H9 (cell line): Measurements from ENCODE around the gene RIPPLY3. TPM values are rescaled to one million over a fixed set of nuclear protein-coding genes. Genes with fewer than 3 reads are reported as not detected.

ENCODE experiments used
- DNase-seq: peaks from one replicate; pipeline ENCODE4 v3.0.0-alpha.2; 2017
- H2AFZ ChIP-seq: one replicate; pipeline ENCODE4 v1.6.1; 2013; ENCODE audit warnings: mild to moderate bottlenecking, low read length, control low read depth, moderate library complexity
- H2AK5ac ChIP-seq: 2 replicates; pipeline ENCODE4 v1.6.1; 2013; ENCODE audit warnings: low read length, control low read depth, mixed read lengths; ENCODE audit not compliant: insufficient read length
- H2BK120ac ChIP-seq: one replicate; pipeline ENCODE4 v1.6.1; 2013; ENCODE audit warnings: low read depth, mild to moderate bottlenecking, low read length, control low read depth, inconsistent platforms; ENCODE audit not compliant: poor library complexity, severe bottlenecking
- H2BK12ac ChIP-seq: 2 replicates; pipeline ENCODE4 v1.6.1; 2013; ENCODE audit warnings: low read length, control low read depth, mixed read lengths, low read depth; ENCODE audit not compliant: insufficient read length
- H2BK15ac ChIP-seq: 2 replicates; pipeline ENCODE4 v1.6.1; 2013; ENCODE audit warnings: low read depth, low read length, control low read depth
- H2BK20ac ChIP-seq: one replicate; pipeline ENCODE4 v1.6.1; 2013; ENCODE audit warnings: low read depth, mild to moderate bottlenecking, low read length, control low read depth, inconsistent platforms; ENCODE audit not compliant: poor library complexity, severe bottlenecking
- H2BK5ac ChIP-seq: 2 replicates; pipeline ENCODE4 v1.6.1; 2013; ENCODE audit warnings: low read length, control low read depth, mixed read lengths; ENCODE audit not compliant: insufficient read length
- H3K14ac ChIP-seq: 2 replicates; pipeline ENCODE4 v1.6.1; 2013; ENCODE audit warnings: low read length, control low read depth; ENCODE audit not compliant: insufficient read depth
- H3K18ac ChIP-seq: 2 replicates; pipeline ENCODE4 v1.6.1; 2013; ENCODE audit warnings: low read depth, mild to moderate bottlenecking, mixed read lengths, low read length, control low read depth; ENCODE audit not compliant: insufficient read length
- H3K23ac ChIP-seq: 2 replicates; pipeline ENCODE4 v1.6.1; 2013; ENCODE audit warnings: low read length, control low read depth, mixed read lengths, low read depth; ENCODE audit not compliant: insufficient read length
- H3K23me2 ChIP-seq: 2 replicates; pipeline ENCODE4 v1.6.1; 2013; ENCODE audit warnings: low read depth, mild to moderate bottlenecking, mixed read lengths, low read length, control low read depth; ENCODE audit not compliant: insufficient read length, poor library complexity, severe bottlenecking
- H3K27ac ChIP-seq: 2 replicates; pipeline ENCODE4 v1.5.1; 2013; ENCODE audit warnings: low read length, control low read depth, mixed read lengths, low read depth; ENCODE audit not compliant: insufficient read length
- H3K27me3 ChIP-seq: 2 replicates; pipeline ENCODE4 v1.6.1; 2013; ENCODE audit warnings: low read length, control low read depth, inconsistent platforms; ENCODE audit not compliant: insufficient read depth
- H3K4ac ChIP-seq: 2 replicates; pipeline ENCODE4 v1.6.1; 2013; ENCODE audit warnings: low read depth, mild to moderate bottlenecking, control low read depth, inconsistent platforms, low read length, moderate library complexity
- H3K4me1 ChIP-seq: 2 replicates; pipeline ENCODE4 v1.6.1; 2013; ENCODE audit warnings: low read length, control low read depth, inconsistent platforms; ENCODE audit not compliant: insufficient read depth
- H3K4me2 ChIP-seq: 2 replicates; pipeline ENCODE4 v1.6.1; 2013; ENCODE audit warnings: low read length, control low read depth, mixed read lengths; ENCODE audit not compliant: insufficient read length, insufficient read depth
- H3K56ac ChIP-seq: 2 replicates; pipeline ENCODE4 v1.6.1; 2013; ENCODE audit warnings: low read depth, mild to moderate bottlenecking, mixed read lengths, low read length, control low read depth; ENCODE audit not compliant: insufficient read length
- H3K79me1 ChIP-seq: 2 replicates; pipeline ENCODE4 v1.6.1; 2013; ENCODE audit warnings: low read depth, mild to moderate bottlenecking, moderate library complexity, low read length, control low read depth, inconsistent platforms; ENCODE audit not compliant: insufficient read depth, poor library complexity, severe bottlenecking
- H3K79me2 ChIP-seq: 2 replicates; pipeline ENCODE4 v1.6.1; 2013; ENCODE audit warnings: low read length, control low read depth, inconsistent platforms; ENCODE audit not compliant: insufficient read depth
- H3K9ac ChIP-seq: 2 replicates; pipeline ENCODE4 v1.6.1; 2013; ENCODE audit warnings: low read length, control low read depth, mixed read lengths; ENCODE audit not compliant: insufficient read length; ENCODE audit errors: extremely low read depth
- H3K9me3 ChIP-seq: one replicate; pipeline ENCODE4 v1.6.1; 2013; ENCODE audit warnings: low read depth, low read length, inconsistent platforms; ENCODE audit not compliant: control insufficient read depth
- H3T11ph ChIP-seq: one replicate; pipeline ENCODE4 v1.6.1; 2013; ENCODE audit warnings: mild to moderate bottlenecking, low read length, control low read depth, inconsistent platforms
- H4K20me1 ChIP-seq: one replicate; pipeline ENCODE4 v1.6.1; 2013; ENCODE audit not compliant: control insufficient read depth, insufficient read length, insufficient read depth
- H4K5ac ChIP-seq: 2 replicates; pipeline ENCODE4 v1.6.1; 2013; ENCODE audit warnings: low read depth, mild to moderate bottlenecking, mixed read lengths, low read length, control low read depth; ENCODE audit not compliant: insufficient read length
- H4K8ac ChIP-seq: replicated peaks from 2 replicates; pipeline ENCODE4 v1.6.1; 2013; ENCODE audit warnings: low read length, control low read depth, mixed read lengths, low read depth; ENCODE audit not compliant: insufficient read length
- H4K91ac ChIP-seq: 2 replicates; pipeline ENCODE4 v1.6.1; 2013; ENCODE audit warnings: low read depth, mild to moderate bottlenecking, moderate library complexity, mixed read lengths, low read length, control low read depth; ENCODE audit not compliant: insufficient read length
- H3K27ac Mint-ChIP-seq, 3 experiments: 2 replicates in 2 of 3; 3 replicates in 1 of 3; pipeline ENCODE4 v1.8.0; 2020 to 2021; ENCODE audit warnings: mixed read lengths in 3 of 3, mild to moderate bottlenecking in 1 of 3, moderate library complexity in 1 of 3
- H3K27me3 Mint-ChIP-seq: 2 replicates; pipeline ENCODE4 v1.8.0; 2021; ENCODE audit warnings: low read depth, mild to moderate bottlenecking, moderate library complexity, mixed read lengths
- H3K36me3 Mint-ChIP-seq, 3 experiments: 2 replicates in 2 of 3; 3 replicates in 1 of 3; pipeline ENCODE4 v1.8.0; 2020 to 2021; ENCODE audit warnings: low read depth in 3 of 3, mixed read lengths in 3 of 3; ENCODE audit not compliant: insufficient read depth in 1 of 3
- H3K4me1 Mint-ChIP-seq, 2 experiments: 2 replicates each; pipeline ENCODE4 v1.8.0; 2020; ENCODE audit warnings: mixed read lengths in 2 of 2
- H3K4me3 Mint-ChIP-seq, 2 experiments: 2 replicates in 1 of 2; 3 replicates in 1 of 2; pipeline ENCODE4 v1.8.0; 2020 to 2021; ENCODE audit warnings: mild to moderate bottlenecking in 2 of 2, mixed read lengths in 2 of 2, moderate library complexity in 1 of 2
- H3K9me3 Mint-ChIP-seq, 2 experiments: 2 replicates in 1 of 2; 3 replicates in 1 of 2; pipeline ENCODE4 v1.8.0; 2020; ENCODE audit warnings: mild to moderate bottlenecking in 2 of 2, mixed read lengths in 2 of 2, moderate library complexity in 1 of 2
- CTCF ChIP-seq: fragments of 200-600 bp; sonication (generic); conservative IDR thresholded peaks from 3 replicates; pipeline ENCODE4 v1.8.0; 2021; ENCODE audit warnings: antibody characterized with exemption, mild to moderate bottlenecking
- WGBS: extraction: QIAGEN DNeasy Blood & Tissue Kit; methylation state at CpG from one replicate; pipeline ENCODE4 v1.1.7; 2013; ENCODE audit warnings: missing lambda C conversion rate, low lambda C conversion rate, mixed read lengths; ENCODE audit not compliant: insufficient read length; ENCODE audit errors: extremely low coverage; 5-methylcytosine and 5-hydroxymethylcytosine counted together
- total RNA-seq: library from RNA; stranded (reverse); gene quantifications from 2 replicates; pipeline ENCODE4 v1.2.1, GENCODE V29; 2021

The RIPPLY3 gene
- total RNA-seq, 1 experiment from 2014 or later = 1.9 TPM

GRCh38 chr21:37044643-37045042, 38.1 kb downstream of the RIPPLY3 start:
- no peak overlapping the region for H3K23ac ChIP-seq
- no peaks in the 10 kb centered on the region for H3K79me2 ChIP-seq
- no peaks in the 10 kb centered on the region; the same call in 1 of the 2 replicates for H3K27me3 ChIP-seq
- no peak overlapping the region for H4K5ac ChIP-seq
- H3K79me1 ChIP-seq = no peaks in the 10 kb centered on the region
- no peak overlapping the region for H4K91ac ChIP-seq
- no peak overlapping the region for H2BK5ac ChIP-seq
- H3K4me2 ChIP-seq = no peak overlapping the region
- no peak overlapping the region for H2AFZ ChIP-seq
- no peaks in the 10 kb centered on the region; a peak in 1 of 7 replicates for H3K36me3 Mint-ChIP-seq
- H3K27ac Mint-ChIP-seq = no peak overlapping the region
- H2AK5ac ChIP-seq = no peak overlapping the region
- no peak overlapping the region for H2BK12ac ChIP-seq
- H3K4me3 Mint-ChIP-seq = no peak overlapping the region
- no peak overlapping the region for H3K9ac ChIP-seq
- H2BK15ac ChIP-seq = no peak overlapping the region
- H4K20me1 ChIP-seq = no peaks in the 10 kb centered on the region
- H3K9me3 Mint-ChIP-seq = no peaks in the 10 kb centered on the region; a peak in 2 of 5 replicates
- no peak overlapping the region for H3K4ac ChIP-seq
- H3K27me3 Mint-ChIP-seq = peaks cover 98% of the 10 kb centered on the region
- H3K18ac ChIP-seq = no peak overlapping the region
- no peak overlapping the region for H3K14ac ChIP-seq
- DNase-seq = no peak
- no peak for TF ChIP-seq CTCF
- H3K27ac ChIP-seq = no peak overlapping the region
- peaks cover 32 to 51% of the 10 kb centered on the region in 2 experiments for H3K4me1 Mint-ChIP-seq
- no peaks in the 10 kb centered on the region for H3K9me3 ChIP-seq
- no peak overlapping the region for H2BK20ac ChIP-seq
- H2BK120ac ChIP-seq = no peak overlapping the region
- WGBS = no CpG with 5 or more reads among the region's 3 CpGs
- H3K4me1 ChIP-seq = peaks cover 2% of the 10 kb centered on the region; the same call in 1 of the 2 replicates
- H3T11ph ChIP-seq = no peak overlapping the region
- no peak overlapping the region for H4K8ac ChIP-seq
- no peak overlapping the region for H3K56ac ChIP-seq
- no peaks in the 10 kb centered on the region for H3K23me2 ChIP-seq
